ENCODE data around the gene TMTC4. TPM values are rescaled to one million over a fixed set of nuclear protein-coding genes. Genes with fewer than 3 reads are reported as not detected.
"Not testable (repeated sequence)": the region's sequence is repeated elsewhere in the genome, so short reads cannot be mapped to it uniquely, and the experiment has no call there.

Gene TMTC4
- total RNA-seq, 1 donor from 2014 or later = 21.0 TPM

GRCh38 chr13:100689191-100689590, 14.6 kb upstream of the TMTC4 start:
- no peak overlapping the region for H3K4me3 Mint-ChIP-seq (ENCODE audit: unreplicated experiment)
- peaks cover 2% of the 10 kb centered on the region for H3K27me3 Mint-ChIP-seq (ENCODE audit: unreplicated experiment)
- DNase-seq (ENCODE audit: extremely low spot score, unreplicated experiment) = no peak

GRCh38 chr13:100680131-100680530, 5.5 kb upstream of the TMTC4 start:
- no peak for TF ChIP-seq CTCF (IDR thresholded peaks at IDR 0.05)
- H3K27me3 Mint-ChIP-seq (ENCODE audit: unreplicated experiment) = peaks cover 10% of the 10 kb centered on the region
- H3K9me3 Mint-ChIP-seq (ENCODE audit: unreplicated experiment) = no peaks in the 10 kb centered on the region
- H3K4me3 Mint-ChIP-seq (ENCODE audit: unreplicated experiment) = no peak overlapping the region
- peaks cover 8% of the 10 kb centered on the region for H3K4me1 Mint-ChIP-seq (ENCODE audit: unreplicated experiment)
- H3K36me3 Mint-ChIP-seq (ENCODE audit: unreplicated experiment) = no peaks in the 10 kb centered on the region
- peak; percentile 23 for DNase-seq (ENCODE audit: extremely low spot score, unreplicated experiment)
- no peak overlapping the region for H3K27ac Mint-ChIP-seq (ENCODE audit: unreplicated experiment)

More at GRCh38 chr13:100689191-100689590, 14.6 kb upstream of the TMTC4 start:
- no peak for TF ChIP-seq CTCF (IDR thresholded peaks at IDR 0.05)
- H3K36me3 Mint-ChIP-seq (ENCODE audit: unreplicated experiment) = peaks cover 5% of the 10 kb centered on the region
- H3K9me3 Mint-ChIP-seq (ENCODE audit: unreplicated experiment) = peaks cover 8% of the 10 kb centered on the region
- peaks cover 3% of the 10 kb centered on the region for H3K4me1 Mint-ChIP-seq (ENCODE audit: unreplicated experiment)
- no peak overlapping the region for H3K27ac Mint-ChIP-seq (ENCODE audit: unreplicated experiment)

- H3K36me3 Mint-ChIP-seq (ENCODE audit: unreplicated experiment); H3K4me3 Mint-ChIP-seq (ENCODE audit: unreplicated experiment); H3K27ac Mint-ChIP-seq (ENCODE audit: unreplicated experiment); H3K9me3 Mint-ChIP-seq (ENCODE audit: unreplicated experiment); H3K27me3 Mint-ChIP-seq (ENCODE audit: unreplicated experiment): not testable (repeated sequence)
- DNase-seq (ENCODE audit: extremely low spot score, unreplicated experiment) = peak; percentile 23
- H3K4me1 Mint-ChIP-seq (ENCODE audit: unreplicated experiment) = peaks cover 21% of the 10 kb centered on the region
Observed at GRCh38 chr13:100677128-100677527, 2.5 kb upstream of the TMTC4 start.

- Mint-ChIP-seq H3K36me3 (ENCODE audit: unreplicated experiment) (no peaks in the 10 kb centered on the region), H3K27me3 (ENCODE audit: unreplicated experiment) (no peaks in the 10 kb centered on the region), H3K4me3 (ENCODE audit: unreplicated experiment) (peak overlapping the region; percentile 89), H3K27ac (ENCODE audit: unreplicated experiment) (no peak overlapping the region), H3K9me3 (ENCODE audit: unreplicated experiment) (no peaks in the 10 kb centered on the region), H3K4me1 (ENCODE audit: unreplicated experiment) (peaks cover 27% of the 10 kb centered on the region)
- DNase-seq (ENCODE audit: extremely low spot score, unreplicated experiment) = no peak
- no peak for TF ChIP-seq CTCF (IDR thresholded peaks at IDR 0.05)
Observed at GRCh38 chr13:100675661-100676129, 1.1 kb upstream of the TMTC4 start.

- H3K4me3 Mint-ChIP-seq (ENCODE audit: unreplicated experiment) = peak overlapping the region; percentile 89
- peak; percentile 53 for TF ChIP-seq CTCF (IDR thresholded peaks at IDR 0.05)
- H3K36me3 Mint-ChIP-seq (ENCODE audit: unreplicated experiment) = no peaks in the 10 kb centered on the region
- no peaks in the 10 kb centered on the region for H3K27me3 Mint-ChIP-seq (ENCODE audit: unreplicated experiment)
- H3K27ac Mint-ChIP-seq (ENCODE audit: unreplicated experiment) = peak overlapping the region; percentile 57
- H3K9me3 Mint-ChIP-seq (ENCODE audit: unreplicated experiment) = no peaks in the 10 kb centered on the region
- peaks cover 27% of the 10 kb centered on the region for H3K4me1 Mint-ChIP-seq (ENCODE audit: unreplicated experiment)
- DNase-seq (ENCODE audit: extremely low spot score, unreplicated experiment) = peak; percentile 100
Observed at GRCh38 chr13:100674872-100675660, 471 bp upstream of the TMTC4 start.
